Neural crest cell (in vitro differentiated cells): ENCODE data around the gene FHOD3. TPM values are rescaled to one million over a fixed set of nuclear protein-coding genes. Genes with fewer than 3 reads are reported as not detected.

Experiments used
- DNase-seq: peaks from one replicate; pipeline ENCODE4 v3.0.0; 2021; ENCODE audit warnings: low read depth, mixed read lengths, low spot score
- H3K27ac Mint-ChIP-seq: one replicate; pipeline ENCODE4 v1.8.0; 2021; ENCODE audit warnings: mild to moderate bottlenecking, mixed read lengths; ENCODE audit not compliant: unreplicated experiment
- H3K27me3 Mint-ChIP-seq: 2 replicates; pipeline ENCODE4 v1.8.0; 2021; ENCODE audit warnings: low read depth, mild to moderate bottlenecking, mixed read lengths
- H3K36me3 Mint-ChIP-seq: 2 replicates; pipeline ENCODE4 v1.8.0; 2021; ENCODE audit warnings: low read depth, mild to moderate bottlenecking, mixed read lengths
- H3K4me1 Mint-ChIP-seq: 2 replicates; pipeline ENCODE4 v1.8.0; 2021; ENCODE audit warnings: mixed read lengths
- H3K4me3 Mint-ChIP-seq: one replicate; pipeline ENCODE4 v1.8.0; 2021; ENCODE audit warnings: mild to moderate bottlenecking, mixed read lengths
- H3K9me3 Mint-ChIP-seq: 2 replicates; pipeline ENCODE4 v1.8.0; 2021; ENCODE audit warnings: mixed read lengths
- CTCF ChIP-seq: fragments of 200-600 bp; sonication (generic); conservative IDR thresholded peaks from 2 replicates; pipeline ENCODE4 v1.5.0; 2021; ENCODE audit warnings: antibody characterized with exemption, mild to moderate bottlenecking
- total RNA-seq: library from RNA; stranded (reverse); gene quantifications from 2 replicates; pipeline ENCODE4 v1.2.1, GENCODE V29; 2021

Gene FHOD3
- total RNA-seq, 1 donor from 2014 or later = 28.6 TPM

GRCh38 chr18:36623091-36623490, 325.6 kb downstream of the FHOD3 start:
- no peaks in the 10 kb centered on the region for H3K4me1 Mint-ChIP-seq
- H3K9me3 Mint-ChIP-seq = no peaks in the 10 kb centered on the region
- no peak overlapping the region for H3K4me3 Mint-ChIP-seq
- TF ChIP-seq CTCF = no peak
- no peak overlapping the region for H3K27ac Mint-ChIP-seq
- no peaks in the 10 kb centered on the region for H3K27me3 Mint-ChIP-seq
- H3K36me3 Mint-ChIP-seq = peaks cover 28% of the 10 kb centered on the region
- DNase-seq = no peak

GRCh38 chr18:36623681-36624190, 326.2 kb downstream of the FHOD3 start:
- H3K4me3 Mint-ChIP-seq = no peak overlapping the region
- peaks cover 30% of the 10 kb centered on the region for H3K36me3 Mint-ChIP-seq
- H3K27me3 Mint-ChIP-seq = no peaks in the 10 kb centered on the region
- no peak for DNase-seq
- H3K4me1 Mint-ChIP-seq = no peaks in the 10 kb centered on the region
- H3K9me3 Mint-ChIP-seq = no peaks in the 10 kb centered on the region
- H3K27ac Mint-ChIP-seq = no peak overlapping the region
- no peak for TF ChIP-seq CTCF

- H3K36me3 Mint-ChIP-seq = peaks cover 29% of the 10 kb centered on the region
- H3K27ac Mint-ChIP-seq = no peak overlapping the region
- H3K27me3 Mint-ChIP-seq = no peaks in the 10 kb centered on the region
- no peaks in the 10 kb centered on the region for H3K9me3 Mint-ChIP-seq
- H3K4me1 Mint-ChIP-seq = no peaks in the 10 kb centered on the region
- no peak overlapping the region for H3K4me3 Mint-ChIP-seq
- no peak for TF ChIP-seq CTCF
- no peak for DNase-seq
Observed at GRCh38 chr18:36624451-36625167, 327.1 kb downstream of the FHOD3 start.

GRCh38 chr18:36625386-36625785, 327.9 kb downstream of the FHOD3 start:
- H3K27me3 Mint-ChIP-seq = no peaks in the 10 kb centered on the region
- H3K4me1 Mint-ChIP-seq = no peaks in the 10 kb centered on the region
- no peak for DNase-seq
- no peak overlapping the region for H3K27ac Mint-ChIP-seq
- no peak overlapping the region for H3K4me3 Mint-ChIP-seq
- TF ChIP-seq CTCF = no peak
- no peaks in the 10 kb centered on the region for H3K9me3 Mint-ChIP-seq
- peaks cover 25% of the 10 kb centered on the region for H3K36me3 Mint-ChIP-seq

- Mint-ChIP-seq H3K9me3 (no peaks in the 10 kb centered on the region), H3K4me1 (no peaks in the 10 kb centered on the region), H3K4me3 (no peak overlapping the region), H3K27ac (no peak overlapping the region), H3K27me3 (no peaks in the 10 kb centered on the region), H3K36me3 (peaks cover 24% of the 10 kb centered on the region)
- TF ChIP-seq CTCF = no peak
- no peak for DNase-seq
Observed at GRCh38 chr18:36627637-36628036, 330.1 kb downstream of the FHOD3 start.
